ENCODE measurements around the gene CCSER2. TPM values are rescaled to one million over a fixed set of nuclear protein-coding genes. Genes with fewer than 3 reads are reported as not detected.
A peak's percentile ranks its signal among the peaks of the same experiment; 100 is the strongest.
"Not testable (repeated sequence)": the region's sequence is repeated elsewhere in the genome, so short reads cannot be mapped to it uniquely, and the experiment has no call there.

CCSER2 gene
- total RNA-seq, 1 experiment from 2014 or later, result 19.4 TPM

DNA sequence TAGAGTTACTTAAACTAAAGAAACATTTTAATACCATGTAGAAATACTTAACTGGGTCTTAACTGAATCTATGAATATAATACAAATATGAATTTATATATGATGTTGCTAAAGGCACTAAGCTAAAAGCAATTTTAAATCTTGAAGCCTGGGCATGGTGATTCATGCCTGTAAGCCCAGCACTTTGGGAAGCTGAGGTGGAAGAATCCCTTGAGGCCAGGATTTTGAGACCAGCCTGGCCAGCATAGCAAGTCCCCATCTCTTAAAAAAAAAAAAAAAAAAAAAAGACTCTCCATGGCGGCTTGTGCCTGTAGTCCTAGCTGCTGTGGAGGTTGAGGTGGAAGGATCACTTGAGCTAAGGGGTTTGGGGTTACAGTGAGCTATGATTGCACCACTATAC lies 95.3 kb downstream of the CCSER2 start:
- DNase-seq (ENCODE audit: low spot score), result no peak
- in situ Hi-C loops (cut with HindIII; ENCODE audit: low sequenced_read_pairs), result no loop called here

DNA sequence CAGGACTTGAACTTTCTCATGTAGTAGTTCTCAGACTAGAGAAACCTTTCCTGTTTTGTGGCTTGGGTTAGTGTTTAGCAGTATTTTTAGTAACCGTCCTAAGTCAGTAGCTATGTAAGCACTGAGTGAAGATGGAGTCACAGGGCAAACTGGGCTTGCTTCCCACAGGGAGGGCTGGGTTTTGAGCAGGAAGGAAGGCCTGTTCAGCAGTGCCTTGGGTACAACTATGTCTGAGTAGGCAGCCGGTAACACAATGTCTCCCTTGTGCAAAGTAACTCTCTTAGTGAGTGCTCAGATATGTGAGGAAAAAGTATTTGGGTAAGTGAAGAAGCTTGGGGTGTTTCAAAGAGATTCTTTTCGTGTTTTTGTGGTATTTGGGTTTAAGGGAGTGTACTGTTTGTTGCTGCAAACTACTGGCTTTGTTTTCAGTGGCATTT lies 96.4 kb downstream of the CCSER2 start:
- in situ Hi-C loops (cut with HindIII; ENCODE audit: low sequenced_read_pairs), result no loop called here
- DNase-seq (ENCODE audit: low spot score), result peak; percentile 74

DNA sequence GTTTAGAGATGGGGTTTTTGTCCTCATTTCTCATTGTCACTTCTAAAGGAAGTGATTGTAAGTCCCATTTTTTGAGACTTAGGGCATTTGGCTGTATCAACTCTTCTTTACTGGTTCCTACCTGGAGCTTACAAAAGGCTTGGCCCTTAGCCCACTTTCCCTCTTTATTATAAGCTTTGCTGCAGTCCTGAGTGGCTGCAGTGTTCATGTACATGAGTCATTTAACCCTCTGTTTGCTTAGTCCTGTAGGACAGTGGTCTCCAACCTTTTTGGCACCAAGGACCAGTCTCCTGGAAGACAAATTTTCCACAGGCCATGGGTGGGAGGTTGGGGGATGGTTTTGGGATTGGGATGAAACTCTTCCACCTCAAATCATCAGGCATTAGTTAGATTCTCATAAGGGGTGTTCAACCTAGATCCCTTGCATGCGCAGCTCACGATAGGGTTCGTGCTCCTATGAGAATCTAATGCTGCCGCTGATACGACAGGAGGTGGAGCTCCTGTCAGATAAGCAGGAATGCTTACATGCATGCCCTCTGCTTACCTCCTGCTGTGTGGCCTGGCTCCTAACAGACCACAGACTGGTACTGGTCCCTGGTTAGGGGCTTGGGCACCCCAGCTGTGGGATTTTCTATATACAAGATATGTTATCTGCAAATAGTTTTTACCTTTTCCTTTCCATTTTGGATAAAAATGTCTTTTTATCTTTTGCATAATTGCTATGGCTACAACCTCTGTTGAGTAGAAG lies 99.7 kb downstream of the CCSER2 start:
- in situ Hi-C loops (cut with HindIII; ENCODE audit: low sequenced_read_pairs), result no loop called here
- DNase-seq (ENCODE audit: low spot score), result peak; percentile 29

DNA sequence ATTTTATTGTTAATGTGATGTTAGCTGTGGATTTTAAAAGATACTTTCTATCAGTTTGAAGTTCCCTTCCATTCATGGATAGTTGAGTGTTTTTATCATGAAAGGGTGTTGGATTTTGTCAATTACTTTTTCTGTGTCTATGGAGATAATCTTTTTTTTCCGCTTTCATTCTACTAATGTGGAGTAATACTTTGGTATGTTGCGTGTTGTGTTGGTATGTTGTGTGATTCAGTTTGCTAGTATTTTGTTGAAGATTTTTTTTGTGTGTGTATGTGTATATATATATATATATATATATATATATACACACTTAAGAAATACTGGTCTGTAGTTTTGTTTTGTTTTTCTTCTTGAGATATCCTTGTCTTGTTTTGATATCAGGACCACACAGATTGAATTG lies 100.3 kb downstream of the CCSER2 start:
- DNase-seq (ENCODE audit: low spot score), result no peak
- in situ Hi-C loops (cut with HindIII; ENCODE audit: low sequenced_read_pairs), result no loop called here

DNA sequence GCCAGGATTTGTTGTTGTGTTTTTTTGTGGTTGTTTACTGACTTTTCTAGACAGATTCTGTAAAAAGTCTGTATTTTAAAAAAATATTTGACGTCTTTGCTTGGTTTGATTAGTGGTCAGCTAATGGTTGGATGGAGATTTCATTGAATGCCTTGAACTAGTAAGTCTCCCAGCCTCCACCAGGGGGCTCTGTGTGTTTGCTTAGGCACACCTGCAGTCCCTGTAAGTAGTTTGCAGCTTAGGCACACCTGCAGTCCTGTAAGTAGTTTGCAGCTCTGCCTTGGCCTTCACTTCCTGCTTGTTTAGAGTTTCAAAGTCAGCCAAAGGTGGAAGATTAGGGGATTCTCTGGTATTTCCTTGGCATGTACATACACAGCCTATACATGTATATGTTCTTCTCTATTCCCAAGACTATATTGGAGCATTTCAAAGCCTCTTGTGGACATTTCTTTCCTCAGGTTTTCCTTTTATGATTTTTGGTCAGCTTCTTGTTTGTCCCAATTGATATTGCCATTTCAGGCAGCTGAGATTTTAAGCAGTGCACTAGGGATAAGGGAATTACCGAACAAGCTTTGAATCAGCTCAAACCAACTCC lies 101.6 kb downstream of the CCSER2 start:
- in situ Hi-C loops (cut with HindIII; ENCODE audit: low sequenced_read_pairs), result no loop called here
- peak; percentile 70 for DNase-seq (ENCODE audit: low spot score)

DNA sequence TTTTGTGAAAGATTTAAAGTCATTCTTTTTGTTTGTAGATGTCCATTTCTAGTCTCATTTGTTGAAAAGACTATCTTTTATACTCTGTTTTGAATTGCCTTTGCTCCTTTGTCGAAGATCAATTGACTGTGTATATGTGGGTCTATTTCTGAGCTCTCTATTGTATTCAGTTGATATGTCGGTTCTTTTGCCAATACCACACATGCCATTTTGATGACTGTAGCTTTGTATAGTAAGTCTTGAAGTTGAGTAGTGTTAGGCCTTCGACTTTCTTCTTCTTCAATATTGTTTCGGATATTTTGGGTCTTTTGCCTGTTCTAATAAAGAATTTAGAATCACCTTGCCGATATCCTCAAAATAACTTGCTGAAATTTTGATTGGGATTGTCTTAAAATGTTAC lies 104.5 kb downstream of the CCSER2 start:
- DNase-seq (ENCODE audit: low spot score), result no peak
- in situ Hi-C loops (cut with HindIII; ENCODE audit: low sequenced_read_pairs), result no loop called here

DNA sequence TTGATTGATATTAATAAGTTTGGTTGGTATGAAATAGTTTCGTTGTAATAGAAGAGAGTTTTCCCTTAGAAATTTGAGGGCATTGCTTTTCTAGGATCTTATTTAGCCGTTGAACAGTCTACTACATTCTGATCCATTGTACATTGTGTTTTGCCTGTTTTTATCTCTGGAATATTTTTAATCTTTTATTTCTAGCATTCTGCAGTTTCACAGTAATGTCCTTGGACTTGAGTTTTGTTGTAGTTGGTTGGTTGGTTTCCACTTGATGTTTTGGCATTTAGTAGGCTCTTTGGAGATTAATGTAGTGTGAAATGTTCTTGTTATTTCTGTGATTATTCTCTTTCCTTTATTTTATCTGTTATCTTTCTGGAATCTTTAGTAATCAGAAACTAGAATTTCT lies 112.4 kb downstream of the CCSER2 start:
- no peak for DNase-seq (ENCODE audit: low spot score)
- in situ Hi-C loops (cut with HindIII; ENCODE audit: low sequenced_read_pairs), result no loop called here

DNA sequence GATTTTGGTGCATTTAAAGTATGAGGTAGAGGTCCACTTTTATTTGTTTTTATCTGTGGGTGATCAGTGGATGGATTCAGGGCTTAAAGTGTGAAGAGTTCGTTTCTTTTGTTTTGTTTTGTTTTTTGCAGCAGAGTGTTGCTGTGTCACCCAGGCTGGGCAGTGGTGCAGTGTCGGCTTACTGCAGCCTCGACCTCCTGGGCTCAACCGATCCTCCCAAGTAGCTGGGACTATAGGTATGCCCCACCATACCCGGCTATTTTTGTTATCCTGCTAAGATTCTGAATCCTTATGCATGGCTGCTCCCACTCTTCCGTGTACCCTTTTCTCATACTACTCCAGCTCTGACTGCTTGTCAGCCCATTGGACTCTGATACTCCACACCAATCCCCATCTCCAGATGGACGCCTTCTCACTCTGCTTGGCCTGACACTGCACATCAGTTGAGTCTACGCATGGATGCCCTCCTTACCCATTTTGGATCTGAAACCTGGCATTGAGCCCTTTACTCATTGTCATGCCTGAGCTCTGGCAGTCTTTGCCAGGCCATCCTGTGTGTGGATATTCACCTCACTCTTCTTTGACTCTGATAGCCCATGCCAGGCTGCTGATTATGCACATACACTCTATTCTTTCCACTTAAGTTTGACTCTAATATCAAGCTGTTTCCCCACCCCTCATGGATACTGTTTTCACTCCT lies 119.5 kb downstream of the CCSER2 start:
- in situ Hi-C loops (cut with HindIII; ENCODE audit: low sequenced_read_pairs), result no loop called here
- DNase-seq (ENCODE audit: low spot score), result peak; percentile 98

DNA sequence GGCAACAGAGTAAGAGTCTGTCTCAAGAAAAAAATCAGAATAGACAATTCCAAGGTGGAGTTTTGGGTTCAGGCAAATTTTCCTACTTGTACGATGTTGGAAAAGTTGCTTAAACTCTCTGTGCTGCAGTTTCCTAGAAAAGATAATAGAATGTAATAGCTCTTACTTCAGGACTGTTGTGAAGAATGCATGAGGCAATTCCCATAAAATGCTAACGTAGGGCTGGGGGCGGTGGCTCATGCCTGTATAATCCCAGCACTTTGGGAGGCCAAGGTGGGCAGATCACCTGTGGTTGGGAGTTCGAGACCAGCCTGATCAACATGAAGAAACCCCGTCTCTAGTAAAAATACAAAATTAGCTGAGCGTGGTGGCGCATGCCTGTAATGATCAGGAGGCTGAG lies 121.0 kb downstream of the CCSER2 start:
- DNase-seq (ENCODE audit: low spot score); in situ Hi-C loops (cut with HindIII; ENCODE audit: low sequenced_read_pairs): not testable (repeated sequence)

DNA sequence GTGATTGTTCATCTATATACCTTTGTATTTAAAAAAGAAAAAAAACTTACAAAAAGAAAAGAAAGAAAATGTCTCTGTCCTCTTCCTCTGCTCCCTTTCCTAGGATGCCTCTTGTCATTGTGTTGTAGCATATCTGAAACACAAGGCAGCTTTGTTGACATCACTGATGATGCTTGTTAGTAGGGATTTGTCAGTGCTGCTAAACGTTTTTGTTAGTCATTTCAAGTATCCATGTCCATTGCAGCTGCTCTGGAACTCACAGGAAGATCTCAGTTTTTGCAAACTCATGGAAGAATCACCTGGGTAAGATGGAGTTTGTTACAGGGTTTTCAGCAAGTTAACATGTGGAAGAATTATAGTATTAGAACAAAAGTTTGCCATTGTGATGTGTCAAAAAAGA lies 123.6 kb downstream of the CCSER2 start:
- no peak for DNase-seq (ENCODE audit: low spot score)
- in situ Hi-C loops (cut with HindIII; ENCODE audit: low sequenced_read_pairs), result no loop called here

DNA sequence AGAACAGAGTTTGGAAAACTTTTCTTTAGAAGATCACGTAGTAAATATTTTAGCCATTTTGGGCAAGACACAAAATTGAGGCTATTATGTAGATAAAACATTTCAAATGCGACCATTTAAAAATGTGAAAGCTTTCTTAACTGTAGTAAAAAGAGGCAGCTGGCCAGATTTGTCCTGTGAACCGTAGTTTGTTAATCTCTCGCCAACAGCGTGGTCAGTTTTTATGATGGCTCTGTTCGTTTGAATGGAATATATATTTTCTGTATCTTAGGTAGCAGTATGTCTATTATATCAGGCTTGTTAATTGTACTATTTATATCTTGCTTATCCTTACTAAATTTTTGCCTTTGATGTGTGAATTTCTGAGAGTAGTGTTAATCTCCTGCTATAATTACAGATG lies 124.9 kb downstream of the CCSER2 start:
- DNase-seq (ENCODE audit: low spot score), result no peak

DNA sequence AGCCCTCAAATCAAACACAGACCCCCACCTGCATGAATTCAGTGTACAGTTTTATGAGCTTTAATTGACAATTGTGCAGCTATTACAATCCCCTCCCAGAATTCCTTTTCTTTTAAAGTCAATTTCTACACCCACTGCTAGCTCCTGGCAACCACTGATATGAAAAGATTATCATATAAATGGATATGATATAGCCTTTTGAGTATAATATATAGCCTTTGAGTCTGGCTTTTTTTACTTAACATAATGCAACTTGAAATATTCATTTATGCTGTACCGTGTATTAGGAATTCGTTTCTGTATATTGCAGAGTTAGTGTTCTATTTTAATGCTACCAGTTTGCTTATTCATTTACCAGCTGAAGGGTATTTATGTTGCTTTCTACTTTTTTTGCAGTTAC lies 127.7 kb downstream of the CCSER2 start:
- in situ Hi-C loops (cut with HindIII; ENCODE audit: low sequenced_read_pairs), result no loop called here

More for the DNA sequence above, 124.9 kb downstream of the CCSER2 start:
- in situ Hi-C loops (cut with HindIII; ENCODE audit: low sequenced_read_pairs), result no loop called here

DNA sequence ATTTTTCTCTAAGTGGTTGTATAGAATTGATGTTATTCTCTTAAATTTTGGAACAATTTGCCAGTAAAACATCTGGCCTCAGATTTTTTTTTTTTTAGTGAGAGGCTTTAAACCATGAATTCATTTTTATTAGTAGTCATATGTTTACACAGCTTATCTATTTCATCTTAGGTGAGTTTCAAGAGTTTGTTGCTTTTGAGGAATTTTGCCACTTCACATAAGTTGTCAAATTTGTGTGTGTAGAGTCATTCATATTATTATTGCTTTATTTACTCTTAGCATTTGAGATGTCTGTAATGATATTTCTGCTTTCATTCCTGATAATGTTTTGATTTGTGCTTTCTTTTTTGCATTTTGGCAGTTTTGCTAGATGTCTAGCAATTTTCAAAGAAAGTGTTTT lies 132.1 kb downstream of the CCSER2 start:
- in situ Hi-C loops (cut with HindIII; ENCODE audit: low sequenced_read_pairs), result no loop called here
- DNase-seq (ENCODE audit: low spot score), result no peak

More for the DNA sequence above, 127.7 kb downstream of the CCSER2 start:
- no peak for DNase-seq (ENCODE audit: low spot score)

DNA sequence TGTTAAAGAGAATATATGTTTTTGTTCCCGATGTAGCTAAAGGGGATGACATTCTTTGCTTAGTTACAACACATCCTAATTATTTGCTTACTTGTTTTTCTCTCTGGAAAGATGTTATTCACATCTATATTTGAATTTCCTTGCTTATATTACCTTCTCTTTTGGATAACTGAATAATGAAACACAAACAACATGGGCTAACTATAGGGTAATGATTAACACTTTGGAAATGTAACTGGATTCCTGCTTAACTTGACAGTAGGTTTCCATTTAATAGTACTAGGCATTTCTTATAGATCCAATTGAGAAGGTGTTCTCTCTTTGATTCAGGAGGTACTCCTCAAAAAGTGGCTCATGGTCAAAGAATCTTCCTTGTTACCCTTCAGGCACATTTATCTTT lies 141.1 kb downstream of the CCSER2 start:
- in situ Hi-C loops (cut with HindIII; ENCODE audit: low sequenced_read_pairs), result no loop called here
- no peak for DNase-seq (ENCODE audit: low spot score)

DNA sequence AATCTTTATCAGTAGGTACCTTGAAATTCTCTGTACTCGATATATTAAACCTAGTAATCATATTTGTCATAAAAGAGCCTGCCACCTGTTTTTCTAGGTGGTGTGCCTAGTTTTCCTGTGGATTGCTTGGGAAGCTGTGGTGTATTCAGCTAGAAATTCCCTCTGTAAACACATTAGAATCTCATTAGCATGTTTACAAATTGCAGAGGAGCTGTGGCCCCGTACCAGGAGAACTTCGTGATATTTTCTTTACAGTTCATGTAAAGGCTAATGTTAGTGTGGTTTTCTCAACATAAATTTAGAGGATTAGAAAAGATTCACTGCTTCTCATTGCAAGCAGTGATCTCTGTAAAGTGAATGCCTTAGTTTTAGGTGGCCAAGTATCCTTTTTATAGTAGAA lies 144.7 kb downstream of the CCSER2 start:
- in situ Hi-C loops (cut with HindIII; ENCODE audit: low sequenced_read_pairs), result no loop called here
- no peak for DNase-seq (ENCODE audit: low spot score)

DNA sequence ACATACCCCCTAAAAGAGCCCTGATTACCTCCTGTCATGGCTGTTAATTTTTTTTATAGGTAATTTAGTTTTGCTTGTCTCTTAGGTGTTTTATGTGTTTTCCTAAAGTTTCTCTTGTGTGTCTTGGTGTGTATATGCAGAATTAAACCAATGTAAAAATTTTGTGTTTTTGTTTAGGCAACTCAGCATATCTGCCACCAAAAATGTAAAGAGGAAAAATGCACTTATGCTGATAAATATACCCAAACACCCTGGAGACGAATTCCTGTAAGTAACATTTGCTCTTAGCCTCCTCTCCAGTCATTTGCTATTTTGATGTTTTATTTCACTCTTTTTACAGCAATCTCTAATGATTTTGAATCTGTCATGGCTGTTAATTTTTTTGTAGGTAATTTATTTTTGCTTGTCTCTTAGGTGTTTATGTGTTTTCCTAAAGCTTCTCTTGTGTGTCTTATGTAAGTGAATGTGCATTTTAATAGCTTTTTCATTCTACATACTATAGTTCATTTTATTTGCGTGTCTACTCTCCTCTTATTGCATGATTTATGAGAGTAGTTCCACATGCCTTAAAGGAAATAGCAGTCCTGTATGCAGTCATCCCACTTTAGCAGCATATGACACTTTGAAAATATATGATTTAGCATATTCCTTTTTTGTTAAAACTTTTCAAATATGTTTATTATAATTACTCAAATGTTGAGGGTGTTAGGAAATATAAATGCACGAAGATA lies 149.2 kb downstream of the CCSER2 start:
- DNase-seq (ENCODE audit: low spot score), result no peak
- in situ Hi-C loops (cut with HindIII; ENCODE audit: low sequenced_read_pairs), result no loop called here

DNA sequence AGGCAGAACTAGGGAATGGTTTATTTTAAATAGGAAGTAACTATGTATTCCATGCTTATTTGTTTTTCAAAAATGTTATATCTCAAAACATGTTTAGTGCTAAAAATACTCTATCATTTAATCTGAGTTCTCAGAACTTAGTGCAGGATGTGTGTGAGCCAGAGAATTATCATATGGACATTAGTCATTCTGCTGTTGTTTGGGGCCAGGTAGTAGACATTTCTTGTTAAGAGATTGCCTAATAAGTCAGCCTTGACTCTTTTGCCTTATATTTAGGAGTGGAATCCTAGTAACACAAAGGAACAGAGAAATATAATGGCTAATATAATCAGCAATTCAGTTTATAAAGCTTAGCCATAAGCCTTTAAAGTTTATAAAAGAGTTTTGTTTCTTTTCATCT lies 149.8 kb downstream of the CCSER2 start:
- in situ Hi-C loops (cut with HindIII; ENCODE audit: low sequenced_read_pairs), result no loop called here
- DNase-seq (ENCODE audit: low spot score), result no peak

DNA sequence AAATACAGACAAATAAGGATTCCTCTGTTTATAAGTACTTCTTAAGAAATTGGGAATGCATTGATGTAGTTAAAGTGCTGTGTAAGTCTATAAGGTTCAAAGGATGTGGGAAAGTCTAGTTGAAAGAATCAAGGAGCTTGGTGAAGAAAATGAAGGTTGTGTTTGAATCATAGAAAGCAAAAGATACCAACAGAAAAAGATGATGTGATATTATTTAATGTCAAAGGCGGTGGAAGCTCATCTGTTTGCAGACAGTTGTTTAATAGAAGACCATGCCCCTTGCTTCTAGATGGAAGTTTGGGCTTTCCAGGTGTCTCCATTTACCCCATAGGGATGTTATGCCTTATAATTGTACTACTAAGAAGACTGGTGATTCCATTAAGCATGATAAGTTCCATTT lies 150.3 kb downstream of the CCSER2 start:
- in situ Hi-C loops (cut with HindIII; ENCODE audit: low sequenced_read_pairs), result no loop called here
- no peak for DNase-seq (ENCODE audit: low spot score)

DNA sequence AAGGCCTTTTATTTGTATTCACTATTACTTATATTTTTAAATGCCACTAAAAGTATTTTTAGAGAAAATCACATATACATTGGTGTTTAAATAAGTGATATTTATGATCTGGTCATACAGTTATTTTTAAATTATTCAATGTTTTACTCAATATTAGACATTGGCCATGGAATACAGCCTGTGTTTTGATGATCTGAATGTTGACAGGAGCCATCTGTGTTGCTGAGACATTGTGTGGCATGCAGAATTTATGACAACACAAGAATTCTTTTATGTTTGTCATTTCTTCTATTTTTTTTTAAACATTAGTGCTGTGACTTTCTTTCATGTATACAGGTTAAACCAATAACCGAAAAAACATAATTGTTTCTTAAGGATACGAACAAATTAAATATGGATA lies 156.2 kb downstream of the CCSER2 start:
- DNase-seq (ENCODE audit: low spot score), result no peak
- in situ Hi-C loops (cut with HindIII; ENCODE audit: low sequenced_read_pairs), result no loop called here

DNA sequence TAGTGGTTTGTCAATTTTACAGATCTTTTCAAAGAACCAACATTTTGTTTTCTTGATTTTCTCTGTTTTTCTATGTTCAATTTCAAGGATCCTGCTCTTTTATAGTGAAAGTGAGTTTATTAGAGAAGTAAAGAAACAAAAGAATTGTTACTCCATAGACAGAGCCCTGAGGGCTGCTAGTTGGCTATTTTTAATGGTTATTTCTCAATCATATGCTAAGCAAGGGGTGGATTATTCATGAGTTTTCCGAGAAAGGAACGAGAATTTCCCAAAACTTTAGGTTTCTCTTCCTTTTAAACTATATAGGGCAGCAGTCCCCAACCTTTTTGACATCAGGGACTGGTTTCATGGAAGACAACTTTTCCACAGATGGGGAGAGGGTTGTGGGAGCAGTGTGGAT lies 165.0 kb downstream of the CCSER2 start:
- in situ Hi-C loops (cut with HindIII; ENCODE audit: low sequenced_read_pairs), result no loop called here
- no peak for DNase-seq (ENCODE audit: low spot score)

Data from G401 (cell line).